WTC11 (cell line): ENCODE measurements around the gene RBMS2.

Experiments
- FOXJ3 ChIP-seq: sonication (generic); formaldehyde crosslinking; IDR thresholded peaks from 2 replicates; pipeline ENCODE4 v1.9.0; 2021; ENCODE audit warnings: missing genetic modification reagents, mild to moderate bottlenecking, borderline replicate concordance
- GABPB1 ChIP-seq: sonication (generic); formaldehyde crosslinking; IDR thresholded peaks from 2 replicates; pipeline ENCODE4 v1.8.1; 2023; ENCODE audit warnings: mild to moderate bottlenecking, missing genetic modification reagents
- MAX ChIP-seq: sonication (generic); formaldehyde crosslinking; IDR thresholded peaks from 2 replicates; pipeline ENCODE4 v1.8.0; 2022; ENCODE audit warnings: mild to moderate bottlenecking, missing genetic modification reagents
- NR2C2 ChIP-seq: sonication (generic); formaldehyde crosslinking; IDR thresholded peaks from 2 replicates; pipeline ENCODE4 v1.8.0; 2022; ENCODE audit warnings: mild to moderate bottlenecking, missing genetic modification reagents
- SMAD3 ChIP-seq: sonication (generic); formaldehyde crosslinking; IDR thresholded peaks from 2 replicates; pipeline ENCODE4 v1.8.0; 2022; ENCODE audit warnings: missing genetic modification reagents, mild to moderate bottlenecking, borderline replicate concordance
- TF ChIP-seq, protein P1 (sequence below): sonication (generic); formaldehyde crosslinking; IDR thresholded peaks from 2 replicates; pipeline ENCODE4 v1.8.1; 2022; ENCODE audit warnings: mild to moderate bottlenecking, moderate library complexity, missing genetic modification reagents
- TF ChIP-seq, protein P2 (sequence below): sonication (generic); formaldehyde crosslinking; IDR thresholded peaks from 2 replicates; pipeline ENCODE4 v1.8.0; 2022; ENCODE audit warnings: mild to moderate bottlenecking, missing genetic modification reagents
- TF ChIP-seq, protein P3 (sequence below): fragments of 200-600 bp; IDR thresholded peaks from 2 replicates; pipeline ENCODE4 v1.8.0; 2022; ENCODE audit warnings: antibody characterized with exemption

DNA sequence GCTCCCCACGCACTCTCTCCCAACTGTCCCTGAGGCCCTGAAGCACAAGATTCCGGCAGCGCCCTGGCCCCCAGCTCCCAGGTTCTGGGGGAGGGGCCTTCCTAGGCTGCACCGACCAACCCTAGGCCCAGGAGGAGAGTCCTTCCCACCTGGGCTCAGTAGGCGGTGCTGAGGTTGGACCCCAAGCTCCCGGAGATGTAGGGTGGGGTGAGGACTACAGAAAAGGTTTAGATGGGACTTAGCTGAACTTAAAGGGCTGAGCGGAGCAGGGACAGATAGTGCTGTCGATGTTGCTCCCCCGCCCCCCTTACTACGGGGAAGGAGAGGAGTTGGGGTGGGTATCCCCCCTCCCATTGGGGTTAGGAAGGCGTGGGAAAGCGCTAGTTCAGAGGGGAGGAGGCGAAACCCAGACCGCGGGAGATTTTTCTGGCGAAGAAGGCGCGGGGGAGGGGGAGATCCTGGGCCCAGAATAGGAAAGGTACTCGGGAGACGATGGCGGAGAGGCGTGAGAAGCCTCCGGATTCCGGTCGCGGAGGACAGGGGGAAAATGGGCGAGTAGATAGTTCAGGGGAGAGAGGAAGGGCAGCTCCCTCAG, 112.7 kb downstream of the RBMS2 start:
- TF ChIP-seq, protein P1, sequence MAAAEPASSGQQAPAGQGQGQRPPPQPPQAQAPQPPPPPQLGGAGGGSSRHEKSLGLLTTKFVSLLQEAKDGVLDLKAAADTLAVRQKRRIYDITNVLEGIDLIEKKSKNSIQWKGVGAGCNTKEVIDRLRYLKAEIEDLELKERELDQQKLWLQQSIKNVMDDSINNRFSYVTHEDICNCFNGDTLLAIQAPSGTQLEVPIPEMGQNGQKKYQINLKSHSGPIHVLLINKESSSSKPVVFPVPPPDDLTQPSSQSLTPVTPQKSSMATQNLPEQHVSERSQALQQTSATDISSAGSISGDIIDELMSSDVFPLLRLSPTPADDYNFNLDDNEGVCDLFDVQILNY (CRISPR knock-in tag) = no peak; the same call in 1 of the 2 replicates
- TF ChIP-seq, protein P2, sequence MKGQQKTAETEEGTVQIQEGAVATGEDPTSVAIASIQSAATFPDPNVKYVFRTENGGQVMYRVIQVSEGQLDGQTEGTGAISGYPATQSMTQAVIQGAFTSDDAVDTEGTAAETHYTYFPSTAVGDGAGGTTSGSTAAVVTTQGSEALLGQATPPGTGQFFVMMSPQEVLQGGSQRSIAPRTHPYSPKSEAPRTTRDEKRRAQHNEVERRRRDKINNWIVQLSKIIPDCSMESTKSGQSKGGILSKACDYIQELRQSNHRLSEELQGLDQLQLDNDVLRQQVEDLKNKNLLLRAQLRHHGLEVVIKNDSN (CRISPR knock-in tag) = no peak
- TF ChIP-seq, protein P3, sequence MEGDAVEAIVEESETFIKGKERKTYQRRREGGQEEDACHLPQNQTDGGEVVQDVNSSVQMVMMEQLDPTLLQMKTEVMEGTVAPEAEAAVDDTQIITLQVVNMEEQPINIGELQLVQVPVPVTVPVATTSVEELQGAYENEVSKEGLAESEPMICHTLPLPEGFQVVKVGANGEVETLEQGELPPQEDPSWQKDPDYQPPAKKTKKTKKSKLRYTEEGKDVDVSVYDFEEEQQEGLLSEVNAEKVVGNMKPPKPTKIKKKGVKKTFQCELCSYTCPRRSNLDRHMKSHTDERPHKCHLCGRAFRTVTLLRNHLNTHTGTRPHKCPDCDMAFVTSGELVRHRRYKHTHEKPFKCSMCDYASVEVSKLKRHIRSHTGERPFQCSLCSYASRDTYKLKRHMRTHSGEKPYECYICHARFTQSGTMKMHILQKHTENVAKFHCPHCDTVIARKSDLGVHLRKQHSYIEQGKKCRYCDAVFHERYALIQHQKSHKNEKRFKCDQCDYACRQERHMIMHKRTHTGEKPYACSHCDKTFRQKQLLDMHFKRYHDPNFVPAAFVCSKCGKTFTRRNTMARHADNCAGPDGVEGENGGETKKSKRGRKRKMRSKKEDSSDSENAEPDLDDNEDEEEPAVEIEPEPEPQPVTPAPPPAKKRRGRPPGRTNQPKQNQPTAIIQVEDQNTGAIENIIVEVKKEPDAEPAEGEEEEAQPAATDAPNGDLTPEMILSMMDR = no peak
- TF ChIP-seq FOXJ3 (CRISPR knock-in tag) (no peak), MAX (CRISPR knock-in tag) (no peak), NR2C2 (CRISPR knock-in tag) (no peak), GABPB1 (CRISPR knock-in tag) (no peak), SMAD3 (CRISPR knock-in tag) (no peak)
